Ovary (tissue), 3 donors: ENCODE data around the gene RBBP9.

Experiments used
- POLR2A ChIP-seq: fragments of 450-650 bp; IDR thresholded peaks from one replicate; pipeline ENCODE4 v1.6.1; 2017; ENCODE audit warnings: antibody characterized with exemption, mild to moderate bottlenecking, moderate library complexity
- TF ChIP-seq, protein P1 (sequence below), 3 donors: fragments of 450-650 bp in 2 of 3; fragments of 200-600 bp in 1 of 3; IDR thresholded peaks; one replicate each; pipeline versions ENCODE4 v1.5.1 to v1.8.0; 2016 to 2022; ENCODE audit warnings: antibody characterized with exemption in 3 of 3, mild to moderate bottlenecking in 1 of 3
- donor health status: DM: no; HTN: no; CAD: no.

GRCh38 chr20:18527339-18527738 lies 30.3 kb upstream of the RBBP9 start:
- TF ChIP-seq, protein P1, sequence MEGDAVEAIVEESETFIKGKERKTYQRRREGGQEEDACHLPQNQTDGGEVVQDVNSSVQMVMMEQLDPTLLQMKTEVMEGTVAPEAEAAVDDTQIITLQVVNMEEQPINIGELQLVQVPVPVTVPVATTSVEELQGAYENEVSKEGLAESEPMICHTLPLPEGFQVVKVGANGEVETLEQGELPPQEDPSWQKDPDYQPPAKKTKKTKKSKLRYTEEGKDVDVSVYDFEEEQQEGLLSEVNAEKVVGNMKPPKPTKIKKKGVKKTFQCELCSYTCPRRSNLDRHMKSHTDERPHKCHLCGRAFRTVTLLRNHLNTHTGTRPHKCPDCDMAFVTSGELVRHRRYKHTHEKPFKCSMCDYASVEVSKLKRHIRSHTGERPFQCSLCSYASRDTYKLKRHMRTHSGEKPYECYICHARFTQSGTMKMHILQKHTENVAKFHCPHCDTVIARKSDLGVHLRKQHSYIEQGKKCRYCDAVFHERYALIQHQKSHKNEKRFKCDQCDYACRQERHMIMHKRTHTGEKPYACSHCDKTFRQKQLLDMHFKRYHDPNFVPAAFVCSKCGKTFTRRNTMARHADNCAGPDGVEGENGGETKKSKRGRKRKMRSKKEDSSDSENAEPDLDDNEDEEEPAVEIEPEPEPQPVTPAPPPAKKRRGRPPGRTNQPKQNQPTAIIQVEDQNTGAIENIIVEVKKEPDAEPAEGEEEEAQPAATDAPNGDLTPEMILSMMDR (IDR thresholded peaks at IDR 0.05): no peak
- TF ChIP-seq POLR2A: no peak
